Measurements from ENCODE around the gene SLIT1. TPM values are rescaled to one million over a fixed set of nuclear protein-coding genes. Genes with fewer than 3 reads are reported as not detected.

The SLIT1 gene
- total RNA-seq, 1 experiment from 2014 or later: 0.41 TPM

- intact Hi-C loops (cut with micrococcal nuclease; ENCODE audit: unreplicated experiment): no loop called here
- DNase-seq: no peak
Measured at GRCh38 chr10:97022616-97023015, 163.1 kb downstream of the SLIT1 start.

DNA sequence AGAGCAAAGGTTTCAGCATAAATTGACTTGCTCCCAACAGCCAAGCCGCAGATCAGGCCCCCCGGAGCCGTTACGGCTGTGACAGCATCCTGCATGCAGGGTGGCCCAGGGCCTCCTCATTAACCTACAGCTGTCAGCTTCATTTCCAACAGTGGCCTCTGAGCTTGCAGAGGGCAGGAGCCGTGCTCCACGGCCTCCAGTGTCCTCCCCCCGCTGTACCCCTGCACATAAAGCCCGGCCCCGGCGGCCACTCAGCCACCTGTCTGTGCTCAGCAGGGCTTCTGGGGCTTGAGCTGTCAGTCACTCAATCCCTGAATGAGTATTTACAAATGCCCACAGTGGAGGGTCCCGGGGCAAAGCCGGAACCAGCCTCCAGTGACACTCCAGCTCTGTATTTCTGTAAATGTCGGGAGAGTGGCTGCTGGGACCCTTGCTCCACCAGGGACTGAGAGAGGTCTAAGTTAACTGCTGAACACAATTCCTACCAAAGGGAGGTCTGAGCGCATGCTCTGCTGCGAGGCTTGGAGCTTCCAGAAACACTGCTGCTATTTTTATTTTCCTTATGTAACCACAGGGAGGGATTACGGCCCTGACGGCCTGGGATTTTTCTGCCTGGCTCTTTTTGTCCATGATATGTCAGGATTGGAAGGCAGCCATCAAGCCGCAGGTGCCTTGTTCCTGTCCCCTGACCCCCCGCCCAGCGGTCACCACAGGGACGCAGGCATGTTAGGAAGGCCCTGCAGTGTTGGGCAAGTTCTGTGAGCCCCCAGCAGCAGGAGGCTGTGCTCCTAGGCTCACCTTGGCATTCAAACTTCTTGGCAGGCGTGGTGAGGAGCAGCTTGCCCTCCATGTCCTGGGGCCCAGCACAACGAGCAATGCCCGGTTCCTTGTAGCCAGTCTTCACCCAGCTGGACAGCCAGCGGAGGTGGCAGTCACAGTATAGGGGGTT, 165.0 kb downstream of the SLIT1 start:
- H3K4me1 ChIP-seq: peaks cover 8% of the 10 kb centered on the region
- H3K27ac Mint-ChIP-seq (ENCODE audit: unreplicated experiment): no peak overlapping the region
- BruUV-seq (replicated peaks): no TSS peak

More at GRCh38 chr10:97022616-97023015, 163.1 kb downstream of the SLIT1 start:
- no peaks in the 10 kb centered on the region for H3K9me3 ChIP-seq
- H3K27me3 ChIP-seq (replicated peaks; ENCODE audit: control insufficient read depth, insufficient read depth, low read length): no peaks in the 10 kb centered on the region
- Mint-ChIP-seq H3K4me3 (ENCODE audit: unreplicated experiment) (no peak overlapping the region), H3K4me1 (ENCODE audit: low read depth, unreplicated experiment) (peaks cover 15% of the 10 kb centered on the region), H3K9me3 (ENCODE audit: unreplicated experiment) (no peaks in the 10 kb centered on the region), H3K27me3 (ENCODE audit: insufficient read depth, unreplicated experiment) (no peaks in the 10 kb centered on the region), H3K36me3 (ENCODE audit: insufficient read depth, unreplicated experiment) (no peaks in the 10 kb centered on the region), H3K27ac (ENCODE audit: unreplicated experiment) (no peak overlapping the region)
- no peak overlapping the region for H3K4me3 ChIP-seq (ENCODE audit: low read depth, low read length)
- H3K36me3 ChIP-seq (ENCODE audit: control insufficient read depth, insufficient read depth, low read length): no peaks in the 10 kb centered on the region
- BruUV-seq (replicated peaks): no TSS peak
- ChIA-PET CTCF (no interaction called here), POLR2A (no interaction called here)
- H3K4me1 ChIP-seq: peaks cover 8% of the 10 kb centered on the region
- TF ChIP-seq, protein P1, sequence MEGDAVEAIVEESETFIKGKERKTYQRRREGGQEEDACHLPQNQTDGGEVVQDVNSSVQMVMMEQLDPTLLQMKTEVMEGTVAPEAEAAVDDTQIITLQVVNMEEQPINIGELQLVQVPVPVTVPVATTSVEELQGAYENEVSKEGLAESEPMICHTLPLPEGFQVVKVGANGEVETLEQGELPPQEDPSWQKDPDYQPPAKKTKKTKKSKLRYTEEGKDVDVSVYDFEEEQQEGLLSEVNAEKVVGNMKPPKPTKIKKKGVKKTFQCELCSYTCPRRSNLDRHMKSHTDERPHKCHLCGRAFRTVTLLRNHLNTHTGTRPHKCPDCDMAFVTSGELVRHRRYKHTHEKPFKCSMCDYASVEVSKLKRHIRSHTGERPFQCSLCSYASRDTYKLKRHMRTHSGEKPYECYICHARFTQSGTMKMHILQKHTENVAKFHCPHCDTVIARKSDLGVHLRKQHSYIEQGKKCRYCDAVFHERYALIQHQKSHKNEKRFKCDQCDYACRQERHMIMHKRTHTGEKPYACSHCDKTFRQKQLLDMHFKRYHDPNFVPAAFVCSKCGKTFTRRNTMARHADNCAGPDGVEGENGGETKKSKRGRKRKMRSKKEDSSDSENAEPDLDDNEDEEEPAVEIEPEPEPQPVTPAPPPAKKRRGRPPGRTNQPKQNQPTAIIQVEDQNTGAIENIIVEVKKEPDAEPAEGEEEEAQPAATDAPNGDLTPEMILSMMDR (IDR thresholded peaks at IDR 0.05; ENCODE audit: insufficient read depth in 1 of 2, low read depth in 1 of 2, low read length in 1 of 2, severe bottlenecking in 1 of 2, unreplicated experiment in 1 of 2): no peak

DNA sequence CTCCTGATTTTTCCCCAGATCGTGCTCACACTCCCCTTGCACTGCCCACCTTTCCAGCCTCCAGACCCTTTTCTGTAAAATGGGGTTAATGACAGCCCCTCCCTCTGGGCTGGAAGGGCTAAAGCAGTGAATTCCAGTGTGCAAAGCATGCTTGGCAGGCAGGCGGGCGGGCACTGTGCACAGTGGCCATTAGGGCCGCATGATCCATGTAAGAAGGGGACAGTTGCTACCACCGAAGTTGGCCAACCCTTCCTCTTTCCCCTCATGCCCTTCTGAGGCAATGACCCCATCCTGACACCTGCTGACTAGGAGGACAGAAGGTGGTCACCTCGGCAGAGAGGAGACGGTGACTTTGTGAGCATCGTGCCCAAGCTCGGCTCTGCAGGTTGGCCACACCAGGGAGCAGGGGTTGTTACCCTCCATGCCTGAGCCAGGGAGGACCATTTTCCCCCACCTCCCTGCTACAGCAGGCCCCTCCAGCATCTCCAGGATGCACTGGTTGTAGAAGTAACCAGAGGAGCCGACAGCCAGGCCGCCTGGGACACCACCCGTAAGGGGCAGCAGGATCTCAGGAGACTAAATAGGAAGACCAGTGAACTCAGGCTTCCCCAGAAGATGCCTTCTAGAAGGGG, 166.4 kb downstream of the SLIT1 start:
- ChIA-PET CTCF (interaction anchor here (0.6 kb wide), 1 partner anchor 31 kb away, joined by 3 read pairs; no protein-coding TSS in a partner anchor), POLR2A (no interaction called here)
- no peak overlapping the region for H3K27ac Mint-ChIP-seq (ENCODE audit: unreplicated experiment)
- no peaks in the 10 kb centered on the region for H3K27me3 ChIP-seq (replicated peaks; ENCODE audit: control insufficient read depth, insufficient read depth, low read length)
- H3K4me1 Mint-ChIP-seq (ENCODE audit: low read depth, unreplicated experiment): peaks cover 15% of the 10 kb centered on the region
- no peak overlapping the region for H3K4me3 Mint-ChIP-seq (ENCODE audit: unreplicated experiment)
- no TSS peak for BruUV-seq (replicated peaks)
- H3K9me3 ChIP-seq: no peaks in the 10 kb centered on the region
- H3K4me1 ChIP-seq: peaks cover 8% of the 10 kb centered on the region
- DNase-seq: no peak
- intact Hi-C loops (cut with micrococcal nuclease; ENCODE audit: unreplicated experiment): no loop called here
- H3K27me3 Mint-ChIP-seq (ENCODE audit: insufficient read depth, unreplicated experiment): no peaks in the 10 kb centered on the region
- TF ChIP-seq, protein P1 (IDR thresholded peaks at IDR 0.05; ENCODE audit: insufficient read depth in 1 of 2, low read depth in 1 of 2, low read length in 1 of 2, severe bottlenecking in 1 of 2, unreplicated experiment in 1 of 2): no peak
- H3K36me3 Mint-ChIP-seq (ENCODE audit: insufficient read depth, unreplicated experiment): no peaks in the 10 kb centered on the region
- no peaks in the 10 kb centered on the region for H3K9me3 Mint-ChIP-seq (ENCODE audit: unreplicated experiment)
- no peak overlapping the region for H3K4me3 ChIP-seq (ENCODE audit: low read depth, low read length)
- H3K36me3 ChIP-seq (ENCODE audit: control insufficient read depth, insufficient read depth, low read length): no peaks in the 10 kb centered on the region

More for the DNA sequence above, 165.0 kb downstream of the SLIT1 start:
- no peak for DNase-seq
- Mint-ChIP-seq H3K36me3 (ENCODE audit: insufficient read depth, unreplicated experiment) (no peaks in the 10 kb centered on the region), H3K4me3 (ENCODE audit: unreplicated experiment) (no peak overlapping the region), H3K4me1 (ENCODE audit: low read depth, unreplicated experiment) (peaks cover 15% of the 10 kb centered on the region), H3K27me3 (ENCODE audit: insufficient read depth, unreplicated experiment) (no peaks in the 10 kb centered on the region), H3K9me3 (ENCODE audit: unreplicated experiment) (no peaks in the 10 kb centered on the region)
- TF ChIP-seq, protein P1 (IDR thresholded peaks at IDR 0.05; ENCODE audit: insufficient read depth in 1 of 2, low read depth in 1 of 2, low read length in 1 of 2, severe bottlenecking in 1 of 2, unreplicated experiment in 1 of 2): no peak
- no peaks in the 10 kb centered on the region for H3K9me3 ChIP-seq
- no peaks in the 10 kb centered on the region for H3K27me3 ChIP-seq (replicated peaks; ENCODE audit: control insufficient read depth, insufficient read depth, low read length)
- POLR2A ChIA-PET: no interaction called here
- H3K36me3 ChIP-seq (ENCODE audit: control insufficient read depth, insufficient read depth, low read length): no peaks in the 10 kb centered on the region
- intact Hi-C loops (cut with micrococcal nuclease; ENCODE audit: unreplicated experiment): no loop called here
- CTCF ChIA-PET: no interaction called here
- no peak overlapping the region for H3K4me3 ChIP-seq (ENCODE audit: low read depth, low read length)

Measured in Caco-2 (cell line).